Measurements from ENCODE around the gene STAT5B. TPM values are rescaled to one million over a fixed set of nuclear protein-coding genes. Genes with fewer than 3 reads are reported as not detected.

The STAT5B gene
- polyA plus RNA-seq, 1 experiment = 34.0 TPM

DNA sequence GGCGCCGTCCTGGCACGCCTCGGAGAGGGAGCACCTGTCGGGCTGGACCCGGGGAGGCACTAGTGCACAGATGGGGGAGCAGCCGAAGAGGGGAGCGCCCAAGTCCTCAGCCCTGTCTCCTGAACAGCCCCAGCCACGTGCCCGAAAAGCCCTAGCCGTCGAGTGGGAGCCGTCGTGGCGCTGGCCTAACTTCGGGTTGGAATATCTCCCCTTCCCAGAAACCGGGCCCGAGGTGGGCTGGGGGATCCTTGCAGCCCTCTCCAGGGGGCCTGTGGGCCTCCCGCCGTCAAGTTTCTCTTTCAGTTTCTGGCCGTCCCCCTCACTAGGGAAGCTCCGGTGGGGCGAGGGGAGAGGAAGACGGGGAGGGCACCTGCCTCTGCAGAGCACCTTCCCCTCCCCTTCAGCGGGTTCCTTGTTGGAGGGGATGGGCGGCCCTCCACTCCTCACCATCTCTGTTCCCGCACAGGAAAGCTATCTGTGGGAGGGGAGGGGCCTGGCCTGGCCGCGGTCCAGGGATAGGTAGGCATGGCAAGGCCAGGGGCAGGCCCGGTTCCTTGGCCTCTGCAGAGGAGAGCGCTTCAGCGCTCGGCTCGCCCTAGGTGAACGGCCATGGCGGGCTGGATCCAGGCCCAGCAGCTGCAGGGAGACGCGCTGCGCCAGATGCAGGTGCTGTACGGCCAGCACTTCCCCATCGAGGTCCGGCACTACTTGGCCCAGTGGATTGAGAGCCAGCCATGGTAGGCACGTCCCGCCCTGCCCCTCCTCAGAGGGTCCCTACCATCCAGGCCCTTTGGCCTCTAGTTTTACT lies 12.8 kb upstream of the STAT5B start:
- DNase-seq (ENCODE audit: low read depth, low spot score) = no peak
- Histone ChIP-seq H3K4me3 (ENCODE audit: low read depth, low read length) (peak overlapping the region; percentile 49), H3K9me3 (ENCODE audit: control insufficient read depth, insufficient read depth, low read length) (peaks cover 6% of the 10 kb centered on the region; the same call in 1 of the 2 replicates), H3K27me3 (ENCODE audit: control insufficient read depth, insufficient read depth, low read length) (no peaks in the 10 kb centered on the region), H3K27ac (ENCODE audit: low read depth, low read length) (no peak overlapping the region)
- CTCF ChIA-PET = no interaction called here
- POLR2A ChIA-PET = interaction anchor here (1.2 kb wide), 1 partner anchor 41 kb away, joined by 3 read pairs; no protein-coding TSS in a partner anchor
- TF ChIP-seq, protein P1, sequence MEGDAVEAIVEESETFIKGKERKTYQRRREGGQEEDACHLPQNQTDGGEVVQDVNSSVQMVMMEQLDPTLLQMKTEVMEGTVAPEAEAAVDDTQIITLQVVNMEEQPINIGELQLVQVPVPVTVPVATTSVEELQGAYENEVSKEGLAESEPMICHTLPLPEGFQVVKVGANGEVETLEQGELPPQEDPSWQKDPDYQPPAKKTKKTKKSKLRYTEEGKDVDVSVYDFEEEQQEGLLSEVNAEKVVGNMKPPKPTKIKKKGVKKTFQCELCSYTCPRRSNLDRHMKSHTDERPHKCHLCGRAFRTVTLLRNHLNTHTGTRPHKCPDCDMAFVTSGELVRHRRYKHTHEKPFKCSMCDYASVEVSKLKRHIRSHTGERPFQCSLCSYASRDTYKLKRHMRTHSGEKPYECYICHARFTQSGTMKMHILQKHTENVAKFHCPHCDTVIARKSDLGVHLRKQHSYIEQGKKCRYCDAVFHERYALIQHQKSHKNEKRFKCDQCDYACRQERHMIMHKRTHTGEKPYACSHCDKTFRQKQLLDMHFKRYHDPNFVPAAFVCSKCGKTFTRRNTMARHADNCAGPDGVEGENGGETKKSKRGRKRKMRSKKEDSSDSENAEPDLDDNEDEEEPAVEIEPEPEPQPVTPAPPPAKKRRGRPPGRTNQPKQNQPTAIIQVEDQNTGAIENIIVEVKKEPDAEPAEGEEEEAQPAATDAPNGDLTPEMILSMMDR (IDR thresholded peaks at IDR 0.05; ENCODE audit: low read depth, low read length) = no peak

DNA sequence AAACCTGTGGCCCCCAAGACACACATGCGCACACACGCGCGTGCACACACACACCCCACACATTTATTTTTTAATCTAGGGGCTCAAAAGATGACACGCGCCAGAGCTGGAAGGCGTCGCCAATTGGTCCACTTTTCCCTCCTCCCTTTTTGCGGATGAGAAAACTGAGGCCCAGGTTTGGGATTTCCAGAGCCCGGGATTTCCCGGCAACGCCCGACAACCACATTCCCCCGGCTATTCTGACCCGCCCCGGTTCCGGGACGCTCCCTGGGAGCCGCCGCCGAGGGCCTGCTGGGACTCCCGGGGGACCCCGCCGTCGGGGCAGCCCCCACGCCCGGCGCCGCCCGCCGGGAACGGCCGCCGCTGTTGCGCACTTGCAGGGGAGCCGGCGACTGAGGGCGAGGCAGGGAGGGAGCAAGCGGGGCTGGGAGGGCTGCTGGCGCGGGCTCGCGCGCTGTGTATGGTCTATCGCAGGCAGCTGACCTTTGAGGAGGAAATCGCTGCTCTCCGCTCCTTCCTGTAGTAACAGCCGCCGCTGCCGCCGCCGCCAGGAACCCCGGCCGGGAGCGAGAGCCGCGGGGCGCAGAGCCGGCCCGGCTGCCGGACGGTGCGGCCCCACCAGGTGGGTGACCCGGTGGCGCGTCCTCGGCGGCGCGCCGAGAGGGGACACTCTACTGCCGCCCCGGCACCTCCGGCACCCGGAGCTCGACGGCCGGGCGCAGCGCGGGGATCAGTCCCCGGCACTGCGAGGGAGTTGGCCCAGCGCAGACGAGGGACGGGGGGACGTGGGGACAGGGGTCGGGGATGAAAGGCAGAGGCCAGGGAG lies 12.0 kb upstream of the STAT5B start, which contains the start of gene STAT5A:
TSS of gene STAT5A (plus strand) at position 522 of the 826 bp plus-strand sequence. CDS start 914 bp downstream, outside the sequence.
- no peak within 1 kb of the TSS for H3K27ac ChIP-seq (ENCODE audit: low read depth, low read length)
- ChIA-PET CTCF (no interaction called here), POLR2A (interaction anchor here (1.2 to 1.3 kb wide), 2 partner anchors 24 to 40 kb away, joined by 3 read pairs; no protein-coding TSS in a partner anchor)
- DNase-seq (ENCODE audit: low read depth, low spot score) = peak; percentile 20
- no peaks in the 10 kb centered on the region for H3K27me3 ChIP-seq (ENCODE audit: control insufficient read depth, insufficient read depth, low read length)
- peak within 1 kb of the TSS; percentile 49 for H3K4me3 ChIP-seq (ENCODE audit: low read depth, low read length)
- H3K9me3 ChIP-seq (ENCODE audit: control insufficient read depth, insufficient read depth, low read length) = peaks cover 6% of the 10 kb centered on the region; the same call in 1 of the 2 replicates
- TF ChIP-seq, protein P1 (IDR thresholded peaks at IDR 0.05; ENCODE audit: low read depth, low read length) = no peak

- ChIA-PET POLR2A (interaction anchor here (1.3 kb wide), 1 partner anchor 25 kb away, joined by 3 read pairs; no protein-coding TSS in a partner anchor), CTCF (no interaction called here)
- Histone ChIP-seq H3K4me3 (ENCODE audit: low read depth, low read length) (no peak overlapping the region; the same call in 1 of the 2 replicates), H3K27me3 (ENCODE audit: control insufficient read depth, insufficient read depth, low read length) (no peaks in the 10 kb centered on the region), H3K27ac (ENCODE audit: low read depth, low read length) (no peak overlapping the region), H3K9me3 (ENCODE audit: control insufficient read depth, insufficient read depth, low read length) (peaks cover 6% of the 10 kb centered on the region; the same call in 1 of the 2 replicates)
- DNase-seq (ENCODE audit: low read depth, low spot score) = no peak
- TF ChIP-seq, protein P1 (IDR thresholded peaks at IDR 0.05; ENCODE audit: low read depth, low read length) = no peak
Observed at GRCh38 chr17:42287305-42287976, 11.2 kb upstream of the STAT5B start.

- TF ChIP-seq, protein P1 (IDR thresholded peaks at IDR 0.05; ENCODE audit: low read depth, low read length) = no peak
- peaks cover 6% of the 10 kb centered on the region; the same call in 1 of the 2 replicates for H3K9me3 ChIP-seq (ENCODE audit: control insufficient read depth, insufficient read depth, low read length)
- DNase-seq (ENCODE audit: low read depth, low spot score) = no peak
- no peaks in the 10 kb centered on the region for H3K27me3 ChIP-seq (ENCODE audit: control insufficient read depth, insufficient read depth, low read length)
- no peak overlapping the region for H3K27ac ChIP-seq (ENCODE audit: low read depth, low read length)
- ChIA-PET POLR2A (interaction anchor here (0.6 to 1.3 kb wide), 3 partner anchors 22 to 29 kb away, joined by 3 to 5 read pairs (median 3); no protein-coding TSS in a partner anchor), CTCF (interaction anchor here (0.6 to 1.1 kb wide), 2 partner anchors 64 to 231 kb away, joined by 3 to 6 read pairs; no protein-coding TSS in a partner anchor)
- no peak overlapping the region for H3K4me3 ChIP-seq (ENCODE audit: low read depth, low read length)
Observed at GRCh38 chr17:42286411-42287221, 10.4 kb upstream of the STAT5B start.
